Measurements from ENCODE around the gene DLGAP1. TPM values are rescaled to one million over a fixed set of nuclear protein-coding genes. Genes with fewer than 3 reads are reported as not detected.

DLGAP1 gene
- total RNA-seq, 1 donor from 2014 or later = 18.5 TPM

GRCh38 chr18:4360221-4360715 lies 94.8 kb downstream of the DLGAP1 start:
- H3K36me3 Mint-ChIP-seq = no peaks in the 10 kb centered on the region
- peaks cover 15% of the 10 kb centered on the region for H3K4me1 Mint-ChIP-seq
- peaks cover 3% of the 10 kb centered on the region for H3K36me3 ChIP-seq
- H3K9ac ChIP-seq = no peak overlapping the region
- H3K27ac ChIP-seq = no peak overlapping the region
- H3K4me3 ChIP-seq = no peak overlapping the region
- no peaks in the 10 kb centered on the region for H4K20me1 ChIP-seq (ENCODE audit: low read depth)
- TF ChIP-seq, protein P1, sequence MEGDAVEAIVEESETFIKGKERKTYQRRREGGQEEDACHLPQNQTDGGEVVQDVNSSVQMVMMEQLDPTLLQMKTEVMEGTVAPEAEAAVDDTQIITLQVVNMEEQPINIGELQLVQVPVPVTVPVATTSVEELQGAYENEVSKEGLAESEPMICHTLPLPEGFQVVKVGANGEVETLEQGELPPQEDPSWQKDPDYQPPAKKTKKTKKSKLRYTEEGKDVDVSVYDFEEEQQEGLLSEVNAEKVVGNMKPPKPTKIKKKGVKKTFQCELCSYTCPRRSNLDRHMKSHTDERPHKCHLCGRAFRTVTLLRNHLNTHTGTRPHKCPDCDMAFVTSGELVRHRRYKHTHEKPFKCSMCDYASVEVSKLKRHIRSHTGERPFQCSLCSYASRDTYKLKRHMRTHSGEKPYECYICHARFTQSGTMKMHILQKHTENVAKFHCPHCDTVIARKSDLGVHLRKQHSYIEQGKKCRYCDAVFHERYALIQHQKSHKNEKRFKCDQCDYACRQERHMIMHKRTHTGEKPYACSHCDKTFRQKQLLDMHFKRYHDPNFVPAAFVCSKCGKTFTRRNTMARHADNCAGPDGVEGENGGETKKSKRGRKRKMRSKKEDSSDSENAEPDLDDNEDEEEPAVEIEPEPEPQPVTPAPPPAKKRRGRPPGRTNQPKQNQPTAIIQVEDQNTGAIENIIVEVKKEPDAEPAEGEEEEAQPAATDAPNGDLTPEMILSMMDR (IDR thresholded peaks at IDR 0.05) = no peak
- TF ChIP-seq EZH2 (IDR thresholded peaks at IDR 0.05) (no peak), EZH2phosphoT487 (IDR thresholded peaks at IDR 0.05) (no peak)
- H3K79me2 ChIP-seq (ENCODE audit: low read depth) = peaks cover 64% of the 10 kb centered on the region
- H3K4me2 ChIP-seq = no peak overlapping the region
- H3K27me3 Mint-ChIP-seq (ENCODE audit: insufficient read depth, low read depth) = peaks cover 2% of the 10 kb centered on the region
- no peak for DNase-seq (ENCODE audit: low spot score)
- H3K4me3 Mint-ChIP-seq = no peak overlapping the region
- peaks cover 18% of the 10 kb centered on the region for H3K9me3 Mint-ChIP-seq
- H3K27ac Mint-ChIP-seq = no peak overlapping the region
- peaks cover 39% of the 10 kb centered on the region for H3F3A ChIP-seq (ENCODE audit: low read depth)
- H2AFZ ChIP-seq (replicated peaks) = no peak overlapping the region
- H3K27me3 ChIP-seq = no peaks in the 10 kb centered on the region
- peaks cover 27% of the 10 kb centered on the region for H3K4me1 ChIP-seq
- H3K9me3 ChIP-seq (ENCODE audit: low read depth) = no peaks in the 10 kb centered on the region

GRCh38 chr18:4358618-4359017 lies 96.5 kb downstream of the DLGAP1 start:
- Histone ChIP-seq H3K36me3 (no peaks in the 10 kb centered on the region), H3K4me3 (no peak overlapping the region), H4K20me1 (ENCODE audit: low read depth) (no peaks in the 10 kb centered on the region), H3K27me3 (no peaks in the 10 kb centered on the region), H3K4me2 (peak overlapping the region; percentile 37), H3K9me3 (ENCODE audit: low read depth) (no peaks in the 10 kb centered on the region), H3F3A (ENCODE audit: low read depth) (peaks cover 49% of the 10 kb centered on the region), H2AFZ (replicated peaks) (peak overlapping the region; percentile 14), H3K9ac (no peak overlapping the region), H3K27ac (peak overlapping the region; percentile 55), H3K79me2 (ENCODE audit: low read depth) (peaks cover 67% of the 10 kb centered on the region), H3K4me1 (peaks cover 36% of the 10 kb centered on the region)
- peaks cover 2% of the 10 kb centered on the region for H3K27me3 Mint-ChIP-seq (ENCODE audit: insufficient read depth, low read depth)
- peak; percentile 44 for DNase-seq (ENCODE audit: low spot score)
- no peaks in the 10 kb centered on the region for H3K36me3 Mint-ChIP-seq
- peaks cover 15% of the 10 kb centered on the region for H3K9me3 Mint-ChIP-seq
- peaks cover 21% of the 10 kb centered on the region for H3K4me1 Mint-ChIP-seq
- TF ChIP-seq EZH2 (IDR thresholded peaks at IDR 0.05) (no peak), EZH2phosphoT487 (IDR thresholded peaks at IDR 0.05) (no peak)
- TF ChIP-seq, protein P1 (IDR thresholded peaks at IDR 0.05) = no peak
- H3K4me3 Mint-ChIP-seq = no peak overlapping the region
- H3K27ac Mint-ChIP-seq = no peak overlapping the region

GRCh38 chr18:4357579-4357978 lies 97.5 kb downstream of the DLGAP1 start:
- peaks cover 60% of the 10 kb centered on the region for H3K79me2 ChIP-seq (ENCODE audit: low read depth)
- no peak overlapping the region for H3K27ac Mint-ChIP-seq

GRCh38 chr18:4356929-4357328 lies 98.2 kb downstream of the DLGAP1 start:
- peaks cover 4% of the 10 kb centered on the region for H3K9me3 Mint-ChIP-seq
- peaks cover 52% of the 10 kb centered on the region for H3K4me1 ChIP-seq
- H2AFZ ChIP-seq (replicated peaks) = no peak overlapping the region
- H3K9ac ChIP-seq = no peak overlapping the region
- no peak for DNase-seq (ENCODE audit: low spot score)
- H3K9me3 ChIP-seq (ENCODE audit: low read depth) = no peaks in the 10 kb centered on the region
- H3F3A ChIP-seq (ENCODE audit: low read depth) = peaks cover 65% of the 10 kb centered on the region
- H3K4me3 Mint-ChIP-seq = no peak overlapping the region
- no peak overlapping the region for H3K27ac Mint-ChIP-seq
- H3K4me2 ChIP-seq = no peak overlapping the region
- H3K4me3 ChIP-seq = no peak overlapping the region
- peaks cover 35% of the 10 kb centered on the region for H3K4me1 Mint-ChIP-seq
- peaks cover 10% of the 10 kb centered on the region for H4K20me1 ChIP-seq (ENCODE audit: low read depth)
- no peaks in the 10 kb centered on the region for H3K36me3 Mint-ChIP-seq
- peaks cover 59% of the 10 kb centered on the region for H3K79me2 ChIP-seq (ENCODE audit: low read depth)
- H3K27me3 ChIP-seq = no peaks in the 10 kb centered on the region
- no peaks in the 10 kb centered on the region for H3K36me3 ChIP-seq
- no peak overlapping the region for H3K27ac ChIP-seq
- TF ChIP-seq, protein P1 (IDR thresholded peaks at IDR 0.05) = no peak
- TF ChIP-seq EZH2 (IDR thresholded peaks at IDR 0.05) (no peak), EZH2phosphoT487 (IDR thresholded peaks at IDR 0.05) (no peak)
- H3K27me3 Mint-ChIP-seq (ENCODE audit: insufficient read depth, low read depth) = peaks cover 2% of the 10 kb centered on the region

More at GRCh38 chr18:4357579-4357978, 97.5 kb downstream of the DLGAP1 start:
- Histone ChIP-seq H3K27me3 (no peaks in the 10 kb centered on the region), H3K4me2 (peak overlapping the region; percentile 37), H2AFZ (replicated peaks) (no peak overlapping the region), H3K9me3 (ENCODE audit: low read depth) (no peaks in the 10 kb centered on the region), H4K20me1 (ENCODE audit: low read depth) (peaks cover 4% of the 10 kb centered on the region), H3F3A (ENCODE audit: low read depth) (peaks cover 59% of the 10 kb centered on the region), H3K36me3 (no peaks in the 10 kb centered on the region), H3K27ac (peak overlapping the region; percentile 55), H3K4me1 (peaks cover 45% of the 10 kb centered on the region), H3K9ac (no peak overlapping the region), H3K4me3 (no peak overlapping the region)
- peak; percentile 27 for DNase-seq (ENCODE audit: low spot score)
- H3K4me1 Mint-ChIP-seq = peaks cover 29% of the 10 kb centered on the region
- no peak for TF ChIP-seq EZH2phosphoT487 (IDR thresholded peaks at IDR 0.05)
- H3K9me3 Mint-ChIP-seq = peaks cover 9% of the 10 kb centered on the region
- H3K27me3 Mint-ChIP-seq (ENCODE audit: insufficient read depth, low read depth) = peaks cover 2% of the 10 kb centered on the region
- H3K4me3 Mint-ChIP-seq = no peak overlapping the region
- no peaks in the 10 kb centered on the region for H3K36me3 Mint-ChIP-seq
